ENCODE results near the gene SKIC2. TPM values are rescaled to one million over a fixed set of nuclear protein-coding genes. Genes with fewer than 3 reads are reported as not detected.
"Not testable (repeated sequence)": the region's sequence is repeated elsewhere in the genome, so short reads cannot be mapped to it uniquely, and the experiment has no call there.

Gene SKIC2
- total RNA-seq, 1 donor from 2014 or later: 21.0 TPM

DNA sequence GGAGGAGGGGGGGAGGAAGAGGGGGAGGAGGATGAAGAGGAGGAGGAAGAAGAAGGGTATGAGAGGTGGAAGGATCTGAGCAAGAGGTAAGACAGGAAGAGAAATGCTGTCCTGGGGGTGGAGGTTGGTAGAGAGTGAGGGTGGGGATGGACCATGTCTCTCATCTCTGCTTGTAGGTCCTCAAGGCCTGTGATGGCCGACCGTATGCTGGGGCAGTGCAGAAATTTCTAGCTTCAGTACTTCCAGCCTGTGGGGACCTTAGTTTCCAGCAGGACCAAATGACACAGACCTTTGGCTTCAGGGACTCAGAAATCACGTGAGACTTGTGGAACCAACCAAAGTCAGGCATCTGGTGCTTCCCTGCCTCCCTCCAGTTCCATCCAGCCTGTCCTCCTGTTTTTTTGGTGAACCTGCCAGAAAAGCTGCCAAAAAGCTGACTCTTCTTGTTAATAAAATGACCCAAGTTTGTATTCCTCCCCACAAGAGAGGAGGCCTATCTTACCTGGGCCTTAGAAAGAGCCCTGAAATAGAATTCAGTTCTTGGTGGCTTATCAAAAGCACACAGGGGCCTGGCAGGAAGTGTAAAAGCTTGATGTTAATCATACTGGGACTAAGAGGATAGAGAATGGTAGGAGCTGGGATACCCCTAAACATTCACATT is 20.4 kb downstream of the SKIC2 start:
- no peaks in the 10 kb centered on the region for H3K4me1 ChIP-seq
- H3K9ac ChIP-seq: no peak overlapping the region
- no peaks in the 10 kb centered on the region for H3K9me3 ChIP-seq (ENCODE audit: low read depth)
- no peaks in the 10 kb centered on the region for H4K20me1 ChIP-seq (ENCODE audit: low read depth)
- Mint-ChIP-seq H3K9me3 (peaks cover 7% of the 10 kb centered on the region), H3K4me1 (no peaks in the 10 kb centered on the region), H3K27ac (no peak overlapping the region), H3K4me3 (no peak overlapping the region), H3K27me3 (ENCODE audit: insufficient read depth, low read depth) (peaks cover 7% of the 10 kb centered on the region), H3K36me3 (peaks cover 13% of the 10 kb centered on the region)
- H3K27me3 ChIP-seq: no peaks in the 10 kb centered on the region
- H3K4me2 ChIP-seq: no peak overlapping the region
- H2AFZ ChIP-seq (replicated peaks): no peak overlapping the region
- H3K36me3 ChIP-seq: no peaks in the 10 kb centered on the region
- H3K79me2 ChIP-seq (ENCODE audit: low read depth): peaks cover 3% of the 10 kb centered on the region
- no peaks in the 10 kb centered on the region for H3F3A ChIP-seq (ENCODE audit: low read depth)
- H3K27ac ChIP-seq: no peak overlapping the region
- no peak overlapping the region for H3K4me3 ChIP-seq
- DNase-seq (ENCODE audit: low spot score): no peak
- no peak for TF ChIP-seq CTCF (IDR thresholded peaks at IDR 0.05)
- TF ChIP-seq EZH2phosphoT487 (IDR thresholded peaks at IDR 0.05): no peak
- no peak for TF ChIP-seq EZH2 (IDR thresholded peaks at IDR 0.05)

GRCh38 chr6:31980195-31980876 is 21.4 kb downstream of the SKIC2 start:
- not testable (repeated sequence) for H3K27ac Mint-ChIP-seq; H3K79me2 ChIP-seq (ENCODE audit: low read depth); H3K9ac ChIP-seq; DNase-seq (ENCODE audit: low spot score); H3K36me3 Mint-ChIP-seq; H3F3A ChIP-seq (ENCODE audit: low read depth); H3K9me3 ChIP-seq (ENCODE audit: low read depth); H3K4me1 Mint-ChIP-seq; H2AFZ ChIP-seq (replicated peaks); H3K36me3 ChIP-seq; H3K27me3 Mint-ChIP-seq (ENCODE audit: insufficient read depth, low read depth); H3K4me3 ChIP-seq; H3K27ac ChIP-seq; H3K4me1 ChIP-seq; H3K4me2 ChIP-seq; H4K20me1 ChIP-seq (ENCODE audit: low read depth); H3K27me3 ChIP-seq; H3K9me3 Mint-ChIP-seq; H3K4me3 Mint-ChIP-seq

DNA sequence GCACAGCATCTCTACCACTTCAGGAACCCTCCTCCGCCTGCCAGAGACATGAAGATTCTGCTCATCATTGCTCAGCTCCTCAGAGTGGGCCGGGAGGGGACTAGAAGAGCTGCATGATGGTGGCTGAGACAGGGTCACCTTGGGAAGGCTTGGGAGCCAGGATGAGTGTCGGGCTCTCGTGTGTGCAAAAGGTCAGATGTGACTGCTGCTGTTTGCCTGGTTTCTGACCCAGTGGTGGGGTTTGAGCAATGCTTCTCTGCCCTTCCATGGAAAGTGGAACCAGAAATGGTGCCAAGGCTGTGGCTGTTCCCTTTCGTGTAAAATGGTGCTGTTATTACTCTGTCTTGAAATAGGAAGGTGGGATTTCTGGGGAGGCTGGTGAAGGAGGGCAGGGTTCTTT is 22.0 kb downstream of the SKIC2 start:
- not testable (repeated sequence) for H3K27me3 Mint-ChIP-seq (ENCODE audit: insufficient read depth, low read depth); H3K9me3 Mint-ChIP-seq

GRCh38 chr6:31981744-31982143 is 22.8 kb downstream of the SKIC2 start, which contains the start of gene C4A:
Gene C4A (plus strand): TSS chr6:31982057. CDS start chr6:31982108, 51 bp downstream.
- H3K9ac ChIP-seq; H2AFZ ChIP-seq (replicated peaks); H3K4me2 ChIP-seq; DNase-seq (ENCODE audit: low spot score); H3K9me3 Mint-ChIP-seq; H4K20me1 ChIP-seq (ENCODE audit: low read depth); H3K9me3 ChIP-seq (ENCODE audit: low read depth); H3K4me1 Mint-ChIP-seq; H3K27ac ChIP-seq; H3K36me3 ChIP-seq; H3F3A ChIP-seq (ENCODE audit: low read depth); H3K27me3 ChIP-seq; H3K27ac Mint-ChIP-seq; H3K79me2 ChIP-seq (ENCODE audit: low read depth); H3K4me1 ChIP-seq; H3K27me3 Mint-ChIP-seq (ENCODE audit: insufficient read depth, low read depth); H3K4me3 Mint-ChIP-seq; H3K36me3 Mint-ChIP-seq; H3K4me3 ChIP-seq: not testable (repeated sequence)

More for the DNA sequence above, 22.0 kb downstream of the SKIC2 start:
- not testable (repeated sequence) for H2AFZ ChIP-seq (replicated peaks); H3K4me3 Mint-ChIP-seq; DNase-seq (ENCODE audit: low spot score); H3K4me2 ChIP-seq; H3K4me1 Mint-ChIP-seq; H3K27me3 ChIP-seq; H3K4me1 ChIP-seq; H3K36me3 Mint-ChIP-seq; H3K9me3 ChIP-seq (ENCODE audit: low read depth); H3K4me3 ChIP-seq; H3F3A ChIP-seq (ENCODE audit: low read depth); H3K9ac ChIP-seq; H3K27ac Mint-ChIP-seq; H4K20me1 ChIP-seq (ENCODE audit: low read depth); H3K36me3 ChIP-seq; H3K79me2 ChIP-seq (ENCODE audit: low read depth); H3K27ac ChIP-seq

DNA sequence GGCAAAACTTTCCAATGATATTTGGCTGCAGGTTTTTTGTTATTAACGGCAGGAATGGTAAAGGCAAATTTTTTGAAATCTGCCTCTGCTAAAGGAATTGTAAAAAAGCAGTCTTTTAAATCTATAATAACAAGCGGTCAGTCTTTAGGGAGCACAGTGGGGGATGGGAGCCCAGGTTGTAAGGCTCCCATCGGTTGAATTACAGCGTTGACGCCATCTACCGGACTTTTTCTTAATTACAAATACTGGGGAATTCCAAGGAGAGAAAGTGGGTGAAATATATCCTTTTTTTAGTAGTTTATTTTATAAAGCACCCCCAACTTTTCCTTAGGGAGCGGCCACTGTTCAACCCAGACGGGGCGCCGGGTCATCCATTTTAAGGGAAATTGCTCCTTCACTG is 30.4 kb downstream of the SKIC2 start:
- not testable (repeated sequence) for H2AFZ ChIP-seq (replicated peaks); H3K4me2 ChIP-seq; H4K20me1 ChIP-seq (ENCODE audit: low read depth); H3K27ac Mint-ChIP-seq; H3K9me3 ChIP-seq (ENCODE audit: low read depth); H3K9ac ChIP-seq; H3K4me3 Mint-ChIP-seq; H3K36me3 Mint-ChIP-seq; H3K4me1 ChIP-seq; H3K36me3 ChIP-seq; H3K4me3 ChIP-seq; DNase-seq (ENCODE audit: low spot score); H3K27me3 ChIP-seq; H3K27me3 Mint-ChIP-seq (ENCODE audit: insufficient read depth, low read depth); H3K79me2 ChIP-seq (ENCODE audit: low read depth); H3K9me3 Mint-ChIP-seq; H3K4me1 Mint-ChIP-seq; H3K27ac ChIP-seq; H3F3A ChIP-seq (ENCODE audit: low read depth)

- not testable (repeated sequence) for H3K9ac ChIP-seq; H3K9me3 ChIP-seq (ENCODE audit: low read depth); DNase-seq (ENCODE audit: low spot score); H3K4me1 ChIP-seq; H3K36me3 ChIP-seq; H3K79me2 ChIP-seq (ENCODE audit: low read depth); H3K4me2 ChIP-seq; H3K27me3 ChIP-seq; H4K20me1 ChIP-seq (ENCODE audit: low read depth); H3K4me3 ChIP-seq; H2AFZ ChIP-seq (replicated peaks); H3K4me3 Mint-ChIP-seq; H3K9me3 Mint-ChIP-seq; H3K4me1 Mint-ChIP-seq; H3K27ac ChIP-seq; H3K27me3 Mint-ChIP-seq (ENCODE audit: insufficient read depth, low read depth); H3K36me3 Mint-ChIP-seq; H3K27ac Mint-ChIP-seq; H3F3A ChIP-seq (ENCODE audit: low read depth)
Observed at GRCh38 chr6:31994421-31994820, 35.4 kb downstream of the SKIC2 start.

DNA sequence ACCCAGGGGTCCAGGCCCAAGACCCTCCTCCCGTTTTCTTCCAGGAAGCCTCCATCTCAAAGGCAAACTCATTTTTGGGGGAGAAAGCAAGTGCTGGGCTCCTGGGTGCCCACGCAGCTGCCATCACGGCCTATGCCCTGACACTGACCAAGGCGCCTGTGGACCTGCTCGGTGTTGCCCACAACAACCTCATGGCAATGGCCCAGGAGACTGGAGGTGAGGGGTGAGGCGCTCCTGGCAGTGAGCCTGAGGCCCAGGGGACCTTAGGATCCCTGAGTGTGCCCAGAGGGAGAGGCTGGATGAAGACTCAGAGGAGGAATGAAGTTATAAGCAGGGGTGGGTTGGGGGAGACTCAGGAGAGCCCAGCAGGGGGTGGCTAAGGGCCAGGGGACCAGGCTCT is 37.4 kb downstream of the SKIC2 start:
- H2AFZ ChIP-seq (replicated peaks); H3K27me3 Mint-ChIP-seq (ENCODE audit: insufficient read depth, low read depth); H3F3A ChIP-seq (ENCODE audit: low read depth); DNase-seq (ENCODE audit: low spot score); H3K4me3 ChIP-seq; H3K79me2 ChIP-seq (ENCODE audit: low read depth); H3K4me1 ChIP-seq; H3K9me3 ChIP-seq (ENCODE audit: low read depth); H3K4me1 Mint-ChIP-seq; H3K36me3 ChIP-seq; H4K20me1 ChIP-seq (ENCODE audit: low read depth); H3K4me3 Mint-ChIP-seq; H3K36me3 Mint-ChIP-seq; H3K4me2 ChIP-seq; H3K9ac ChIP-seq; H3K27ac ChIP-seq; H3K27me3 ChIP-seq; H3K9me3 Mint-ChIP-seq; H3K27ac Mint-ChIP-seq: not testable (repeated sequence)
